Endothelial cell (in vitro differentiated cells): ENCODE data around the gene SBK2. TPM values are rescaled to one million over a fixed set of nuclear protein-coding genes. Genes with fewer than 3 reads are reported as not detected.

Source experiments
- DNase-seq: peaks from one replicate; pipeline ENCODE4 v3.0.0; 2021; ENCODE audit warnings: low spot score
- H3K27ac Mint-ChIP-seq: one replicate; pipeline ENCODE4 v1.8.0; 2021; ENCODE audit warnings: mixed read lengths, inconsistent platforms; ENCODE audit not compliant: unreplicated experiment
- H3K27me3 Mint-ChIP-seq: one replicate; pipeline ENCODE4 v1.8.0; 2021; ENCODE audit warnings: mild to moderate bottlenecking, moderate library complexity, mixed read lengths, inconsistent platforms; ENCODE audit not compliant: unreplicated experiment
- H3K36me3 Mint-ChIP-seq: one replicate; pipeline ENCODE4 v1.8.0; 2021; ENCODE audit warnings: mild to moderate bottlenecking, low read depth, mixed read lengths, inconsistent platforms; ENCODE audit not compliant: unreplicated experiment
- H3K4me1 Mint-ChIP-seq: one replicate; pipeline ENCODE4 v1.8.0; 2021; ENCODE audit warnings: mild to moderate bottlenecking, mixed read lengths, inconsistent platforms; ENCODE audit not compliant: unreplicated experiment
- H3K4me3 Mint-ChIP-seq: one replicate; pipeline ENCODE4 v1.8.0; 2021; ENCODE audit warnings: mild to moderate bottlenecking, mixed read lengths, inconsistent platforms; ENCODE audit not compliant: unreplicated experiment
- H3K9me3 Mint-ChIP-seq: one replicate; pipeline ENCODE4 v1.8.0; 2021; ENCODE audit warnings: mixed read lengths, inconsistent platforms; ENCODE audit not compliant: unreplicated experiment
- CTCF ChIP-seq: fragments of 200-600 bp; sonication (generic); IDR thresholded peaks from one replicate; pipeline ENCODE4 v1.5.0; 2021; ENCODE audit warnings: antibody characterized with exemption; ENCODE audit not compliant: unreplicated experiment
- total RNA-seq: library from RNA; stranded (reverse); fragmentation: NEBNext Ultra II Directional; extraction: Animal tissue kit (Norgen Biotek cat#: 25700); gene quantifications from one replicate; pipeline ENCODE4 v1.2.1, GENCODE V29; 2021; ENCODE audit not compliant: unreplicated experiment

Gene SBK2
- total RNA-seq, 1 donor from 2014 or later = 0.69 TPM

GRCh38 chr19:55549500-55550320, 12.8 kb upstream of the SBK2 start:
- peak; percentile 56 for DNase-seq
- H3K4me1 Mint-ChIP-seq = peaks cover 19% of the 10 kb centered on the region
- H3K4me3 Mint-ChIP-seq = peak overlapping the region; percentile 85
- no peaks in the 10 kb centered on the region for H3K9me3 Mint-ChIP-seq
- H3K36me3 Mint-ChIP-seq = peaks cover 6% of the 10 kb centered on the region
- no peak for TF ChIP-seq CTCF
- H3K27ac Mint-ChIP-seq = peak overlapping the region; percentile 88
- H3K27me3 Mint-ChIP-seq = peaks cover 11% of the 10 kb centered on the region

- no peak for TF ChIP-seq CTCF
- Mint-ChIP-seq H3K36me3 (peaks cover 6% of the 10 kb centered on the region), H3K27me3 (peaks cover 5% of the 10 kb centered on the region), H3K27ac (peak overlapping the region; percentile 55), H3K9me3 (no peaks in the 10 kb centered on the region), H3K4me1 (peaks cover 19% of the 10 kb centered on the region), H3K4me3 (no peak overlapping the region)
- DNase-seq = no peak
Observed at GRCh38 chr19:55546822-55547614, 10.1 kb upstream of the SBK2 start.

- no peak for TF ChIP-seq CTCF
- H3K9me3 Mint-ChIP-seq = no peaks in the 10 kb centered on the region
- peak overlapping the region; percentile 63 for H3K27ac Mint-ChIP-seq
- peaks cover 8% of the 10 kb centered on the region for H3K27me3 Mint-ChIP-seq
- peaks cover 19% of the 10 kb centered on the region for H3K4me1 Mint-ChIP-seq
- DNase-seq = no peak
- peaks cover 11% of the 10 kb centered on the region for H3K36me3 Mint-ChIP-seq
- H3K4me3 Mint-ChIP-seq = peak overlapping the region; percentile 37
Observed at GRCh38 chr19:55546011-55546410, 9.1 kb upstream of the SBK2 start.

GRCh38 chr19:55545443-55545842, 8.5 kb upstream of the SBK2 start, which contains the start of gene SBK3:
Gene SBK3, minus strand, starts transcription at chr19:55545543. Its CDS starts 0 bp downstream, at chr19:55545543.
- Mint-ChIP-seq H3K36me3 (peaks cover 11% of the 10 kb centered on the region), H3K4me1 (peaks cover 19% of the 10 kb centered on the region), H3K27me3 (peaks cover 8% of the 10 kb centered on the region), H3K27ac (peak within 1 kb of the TSS; percentile 63), H3K9me3 (no peaks in the 10 kb centered on the region), H3K4me3 (peak within 1 kb of the TSS; percentile 47)
- TF ChIP-seq CTCF = no peak
- DNase-seq = no peak
